ENCODE measurements around the gene SYVN1.
"Not testable (repeated sequence)": the region's sequence is repeated elsewhere in the genome, so short reads cannot be mapped to it uniquely, and the experiment has no call there.

Gene SYVN1

GRCh38 chr11:65150509-65151299, 16.4 kb upstream of the SYVN1 start:
- no peak for FAIRE-seq

GRCh38 chr11:65150131-65150508, 15.8 kb upstream of the SYVN1 start:
- FAIRE-seq: not testable (repeated sequence)

- FAIRE-seq: no peak
Observed at GRCh38 chr11:65148657-65149056, 14.3 kb upstream of the SYVN1 start.

- no peak for FAIRE-seq
Observed at GRCh38 chr11:65147352-65148075, 13.2 kb upstream of the SYVN1 start.

- no peak for FAIRE-seq
Observed at GRCh38 chr11:65141896-65142494, 7.7 kb upstream of the SYVN1 start.

- no peak for FAIRE-seq
Observed at GRCh38 chr11:65136515-65137096, 2.3 kb upstream of the SYVN1 start.

- FAIRE-seq: no peak
Observed at GRCh38 chr11:65135633-65136145, 1.4 kb upstream of the SYVN1 start.

GRCh38 chr11:65134952-65135632, 773 bp upstream of the SYVN1 start:
- FAIRE-seq: peak; percentile 98

- FAIRE-seq: no peak
Observed at GRCh38 chr11:65133724-65134123, 595 bp downstream of the SYVN1 start.

GRCh38 chr11:65132988-65133700, 1.2 kb downstream of the SYVN1 start:
- FAIRE-seq: no peak

- no peak for FAIRE-seq
Observed at GRCh38 chr11:65132238-65132987, 1.9 kb downstream of the SYVN1 start.

GRCh38 chr11:65131895-65132237, 2.5 kb downstream of the SYVN1 start:
- no peak for FAIRE-seq

GRCh38 chr11:65131417-65131776, 2.9 kb downstream of the SYVN1 start:
- no peak for FAIRE-seq

GRCh38 chr11:65130631-65131416, 3.5 kb downstream of the SYVN1 start:
- FAIRE-seq: no peak

- no peak for FAIRE-seq
Observed at GRCh38 chr11:65129649-65130441, 4.5 kb downstream of the SYVN1 start.

GRCh38 chr11:65128182-65129145, 5.9 kb downstream of the SYVN1 start:
- no peak for FAIRE-seq

- no peak for FAIRE-seq
Observed at GRCh38 chr11:65127473-65128181, 6.7 kb downstream of the SYVN1 start.

Measured in G401.6 (cell line).